A549 (cell line): ENCODE data around the gene APMAP.
"Not testable (repeated sequence)": the region's sequence is repeated elsewhere in the genome, so short reads cannot be mapped to it uniquely, and the experiment has no call there.

Experiments
- CTCF ChIP-seq: fragments of >200 bp; sonication (Bioruptor Twin); formaldehyde crosslinking; IDR thresholded peaks from 3 replicates; pipeline ENCODE4 v1.5.1; 2016
- EHMT2 ChIP-seq: fragments of 200-600 bp; sonication (generic); IDR thresholded peaks from 2 replicates; pipeline ENCODE4 v1.6.1; 2016; ENCODE audit warnings: antibody characterized with exemption, low read depth, mild to moderate bottlenecking, moderate library complexity
- EP300 ChIP-seq, 2 experiments: fragments of >200 bp; sonication (Bioruptor Twin); formaldehyde crosslinking; IDR thresholded peaks; 2 replicates in 1 of 2; 3 replicates in 1 of 2; pipeline ENCODE4 v1.6.1; 2016 to 2017
- KDM1A ChIP-seq: fragments of 200-600 bp; sonication (generic); IDR thresholded peaks from 2 replicates; pipeline ENCODE4 v1.6.1; 2016; ENCODE audit warnings: low read depth, mild to moderate bottlenecking
- POLR2A ChIP-seq: IDR thresholded peaks from 2 replicates; pipeline ENCODE4 v1.6.1; 2012; ENCODE audit warnings: mild to moderate bottlenecking, low read length
- SMC3 ChIP-seq: fragments of >200 bp; sonication (Bioruptor Twin); formaldehyde crosslinking; IDR thresholded peaks from 3 replicates; pipeline ENCODE4 v1.6.1; 2018; ENCODE audit warnings: inconsistent platforms

- TF ChIP-seq EHMT2; EP300 (IDR thresholded peaks at IDR 0.05); CTCF; POLR2A; KDM1A; SMC3: not testable (repeated sequence)
These were observed 60.7 kb downstream of the APMAP start for GRCh38 chr20:24931893-24932292.
